KMS-11 (cell line): ENCODE data around the gene PTGR3.
A peak's percentile ranks its signal among the peaks of the same experiment; 100 is the strongest.

Experiments
- H2AFZ ChIP-seq: fragments of 200-600 bp; sonication (generic); 2 replicates; pipeline ENCODE4 v1.6.1; 2016; ENCODE audit warnings: antibody characterized with exemption, mixed run types, low read depth
- H3K27ac ChIP-seq: fragments of 200-600 bp; sonication (generic); 2 replicates; pipeline ENCODE4 v1.6.1; 2016; ENCODE audit warnings: mild to moderate bottlenecking, mixed run types
- H3K27me3 ChIP-seq: fragments of 200-600 bp; sonication (generic); 2 replicates; pipeline ENCODE4 v1.6.1; 2017; ENCODE audit warnings: mild to moderate bottlenecking, low read depth, mixed run types, moderate library complexity; ENCODE audit not compliant: insufficient read depth
- H3K36me3 ChIP-seq: fragments of 200-600 bp; sonication (generic); 2 replicates; pipeline ENCODE4 v1.6.1; 2017; ENCODE audit warnings: mild to moderate bottlenecking, mixed run types; ENCODE audit not compliant: insufficient read depth
- H3K4me1 ChIP-seq: fragments of 200-600 bp; sonication (generic); 2 replicates; pipeline ENCODE4 v1.6.1; 2016; ENCODE audit warnings: mild to moderate bottlenecking, low read depth, mixed run types; ENCODE audit not compliant: poor library complexity, severe bottlenecking
- H3K4me2 ChIP-seq: fragments of 200-600 bp; sonication (generic); 2 replicates; pipeline ENCODE4 v1.7.0; 2016; ENCODE audit warnings: mild to moderate bottlenecking, mixed run types
- H3K4me3 ChIP-seq: fragments of 200-600 bp; sonication (generic); IDR thresholded peaks from 2 replicates; pipeline ENCODE4 v1.6.1; 2017; ENCODE audit warnings: low read depth, low read length, mixed read lengths; ENCODE audit not compliant: insufficient read depth
- H3K79me2 ChIP-seq: fragments of 200-600 bp; sonication (generic); 2 replicates; pipeline ENCODE4 v1.6.1; 2016; ENCODE audit warnings: low read depth, mixed run types; ENCODE audit not compliant: insufficient read depth
- H3K9ac ChIP-seq: fragments of 200-600 bp; sonication (generic); 2 replicates; pipeline ENCODE4 v1.6.1; 2016; ENCODE audit warnings: mild to moderate bottlenecking, mixed run types
- H4K20me1 ChIP-seq: fragments of 200-600 bp; sonication (generic); 2 replicates; pipeline ENCODE4 v1.6.1; 2016; ENCODE audit warnings: mild to moderate bottlenecking, mixed run types; ENCODE audit not compliant: insufficient read depth
- TF ChIP-seq, protein P1 (sequence below): fragments of 200-600 bp; sonication (generic); conservative IDR thresholded peaks from 2 replicates; pipeline ENCODE4 v1.6.1; 2017; ENCODE audit warnings: low read depth, mild to moderate bottlenecking, antibody characterized with exemption, low read length, moderate library complexity, mixed read lengths

The PTGR3 gene

GRCh38 chr18:75247611-75248421 lies 38.9 kb upstream of the PTGR3 start:
- Histone ChIP-seq H3K36me3 (no peaks in the 10 kb centered on the region), H3K4me1 (peaks cover 11% of the 10 kb centered on the region), H4K20me1 (no peaks in the 10 kb centered on the region), H3K4me3 (no peak overlapping the region), H3K4me2 (peak overlapping the region; percentile 15), H2AFZ (no peak overlapping the region), H3K27ac (no peak overlapping the region), H3K9ac (no peak overlapping the region), H3K27me3 (no peaks in the 10 kb centered on the region), H3K79me2 (peaks cover 8% of the 10 kb centered on the region; the same call in 1 of the 2 replicates)
- TF ChIP-seq, protein P1, sequence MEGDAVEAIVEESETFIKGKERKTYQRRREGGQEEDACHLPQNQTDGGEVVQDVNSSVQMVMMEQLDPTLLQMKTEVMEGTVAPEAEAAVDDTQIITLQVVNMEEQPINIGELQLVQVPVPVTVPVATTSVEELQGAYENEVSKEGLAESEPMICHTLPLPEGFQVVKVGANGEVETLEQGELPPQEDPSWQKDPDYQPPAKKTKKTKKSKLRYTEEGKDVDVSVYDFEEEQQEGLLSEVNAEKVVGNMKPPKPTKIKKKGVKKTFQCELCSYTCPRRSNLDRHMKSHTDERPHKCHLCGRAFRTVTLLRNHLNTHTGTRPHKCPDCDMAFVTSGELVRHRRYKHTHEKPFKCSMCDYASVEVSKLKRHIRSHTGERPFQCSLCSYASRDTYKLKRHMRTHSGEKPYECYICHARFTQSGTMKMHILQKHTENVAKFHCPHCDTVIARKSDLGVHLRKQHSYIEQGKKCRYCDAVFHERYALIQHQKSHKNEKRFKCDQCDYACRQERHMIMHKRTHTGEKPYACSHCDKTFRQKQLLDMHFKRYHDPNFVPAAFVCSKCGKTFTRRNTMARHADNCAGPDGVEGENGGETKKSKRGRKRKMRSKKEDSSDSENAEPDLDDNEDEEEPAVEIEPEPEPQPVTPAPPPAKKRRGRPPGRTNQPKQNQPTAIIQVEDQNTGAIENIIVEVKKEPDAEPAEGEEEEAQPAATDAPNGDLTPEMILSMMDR, result no peak

DNA sequence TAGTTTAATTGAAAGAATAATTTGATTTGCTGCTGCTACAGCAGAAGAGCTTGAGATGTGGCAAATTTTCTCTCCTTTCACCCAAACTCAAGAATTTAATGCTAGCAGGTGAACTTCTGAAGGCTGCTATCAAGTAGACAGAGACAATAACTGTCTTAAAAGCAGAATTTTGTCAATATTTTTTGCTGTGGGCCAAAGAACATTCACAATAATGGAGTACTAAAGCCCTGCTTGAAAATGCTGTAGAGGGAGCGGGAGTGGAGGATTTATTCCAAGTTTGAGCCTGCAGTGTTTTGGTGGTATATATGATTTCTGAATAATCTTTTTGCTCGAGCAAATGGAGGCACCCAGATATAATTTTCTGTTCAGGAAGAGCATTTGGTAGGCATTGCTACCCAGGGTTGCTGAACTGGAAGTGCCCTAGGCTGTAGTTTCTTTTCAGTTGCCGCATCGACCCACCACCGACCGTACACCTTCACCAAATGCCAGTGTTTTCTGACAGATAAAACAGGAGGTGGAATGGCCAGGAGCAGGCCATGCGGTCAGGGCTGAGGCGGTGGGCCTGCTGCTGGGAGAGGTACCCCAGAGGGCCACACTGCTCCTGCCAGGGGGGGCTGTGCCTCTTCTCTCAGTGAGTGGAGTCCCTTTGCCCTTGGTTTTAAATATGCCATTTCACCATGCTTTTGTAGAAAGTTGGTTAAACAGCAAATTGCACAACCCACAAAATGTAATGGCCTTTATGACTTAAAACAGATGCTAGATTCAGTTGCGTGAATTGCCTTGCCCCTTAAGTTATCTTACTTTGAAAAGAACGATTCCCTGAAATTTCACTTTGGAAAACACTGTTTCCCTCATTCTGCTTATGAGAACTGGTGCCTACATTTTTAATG lies 38.0 kb upstream of the PTGR3 start:
- no peaks in the 10 kb centered on the region for H3K27me3 ChIP-seq
- H4K20me1 ChIP-seq, result no peaks in the 10 kb centered on the region
- H3K9ac ChIP-seq, result no peak overlapping the region
- TF ChIP-seq, protein P1, result no peak
- peaks cover 5% of the 10 kb centered on the region; the same call in 1 of the 2 replicates for H3K79me2 ChIP-seq
- no peak overlapping the region for H3K4me3 ChIP-seq
- H3K36me3 ChIP-seq, result no peaks in the 10 kb centered on the region
- no peak overlapping the region for H2AFZ ChIP-seq
- peak overlapping the region; percentile 15 for H3K4me2 ChIP-seq
- H3K4me1 ChIP-seq, result peaks cover 11% of the 10 kb centered on the region
- no peak overlapping the region for H3K27ac ChIP-seq

- no peak overlapping the region for H2AFZ ChIP-seq
- no peaks in the 10 kb centered on the region for H4K20me1 ChIP-seq
- no peak overlapping the region for H3K9ac ChIP-seq
- TF ChIP-seq, protein P1, result no peak
- no peak overlapping the region for H3K4me3 ChIP-seq
- peaks cover 11% of the 10 kb centered on the region for H3K4me1 ChIP-seq
- H3K4me2 ChIP-seq, result no peak overlapping the region
- no peak overlapping the region for H3K27ac ChIP-seq
- H3K27me3 ChIP-seq, result no peaks in the 10 kb centered on the region
- no peaks in the 10 kb centered on the region for H3K36me3 ChIP-seq
- 0 out of 2 replicates have a peak, but pooled peaks cover 3% of the 10 kb centered on the region for H3K79me2 ChIP-seq
Observed at GRCh38 chr18:75244351-75245313, 35.7 kb upstream of the PTGR3 start.

GRCh38 chr18:75241705-75242104 lies 32.8 kb upstream of the PTGR3 start:
- Histone ChIP-seq H3K79me2 (0 out of 2 replicates have a peak, but pooled peaks cover 3% of the 10 kb centered on the region), H3K4me1 (no peaks in the 10 kb centered on the region), H3K27ac (no peak overlapping the region), H3K9ac (no peak overlapping the region), H3K4me3 (no peak overlapping the region), H3K36me3 (no peaks in the 10 kb centered on the region), H2AFZ (no peak overlapping the region), H3K4me2 (no peak overlapping the region), H3K27me3 (no peaks in the 10 kb centered on the region), H4K20me1 (no peaks in the 10 kb centered on the region)
- TF ChIP-seq, protein P1, result no peak
